PFSK-1 (cell line): ENCODE measurements around the gene SCMH1.

ENCODE experiments used
- POLR2AphosphoS5 ChIP-seq: IDR thresholded peaks from 2 replicates; pipeline ENCODE4 v1.6.1; 2012; ENCODE audit warnings: low read depth, mild to moderate bottlenecking, control low read depth, low read length, moderate library complexity
- TAF1 ChIP-seq: IDR thresholded peaks from 2 replicates; pipeline ENCODE4 v1.6.1; 2012; ENCODE audit warnings: low read length, control low read depth, borderline replicate concordance; ENCODE audit not compliant: insufficient read depth

GRCh38 chr1:41149570-41149969 is 92.5 kb downstream of the SCMH1 start:
- TF ChIP-seq POLR2AphosphoS5 (no peak), TAF1 (no peak)
